Keratinocyte (primary cell): Measurements from ENCODE around the gene SON. TPM values are rescaled to one million over a fixed set of nuclear protein-coding genes. Genes with fewer than 3 reads are reported as not detected.

Source experiments
- DNase-seq: peaks from one replicate; pipeline ENCODE4 v3.0.0-alpha.2; 2011; ENCODE audit warnings: low read depth, missing footprints, low spot score
- FAIRE-seq: peaks from 2 replicates; lab custom pipeline; 2011; peaks lifted over from hg19 to GRCh38; lab: Jason Lieb, UNC
- H2AFZ ChIP-seq: 2 replicates; pipeline ENCODE4 v1.6.0; 2012; ENCODE audit warnings: low read length, control low read depth, inconsistent platforms; ENCODE audit not compliant: control insufficient read depth
- H3K27ac ChIP-seq: 2 replicates; pipeline ENCODE4 v1.5.1; 2011; ENCODE audit warnings: low read length; ENCODE audit not compliant: control insufficient read depth, insufficient read depth
- H3K27me3 ChIP-seq: 3 replicates; pipeline ENCODE4 v1.6.0; 2011; ENCODE audit warnings: low read length; ENCODE audit not compliant: control insufficient read depth, insufficient read depth; ENCODE audit errors: extremely low read depth
- H3K36me3 ChIP-seq, 2 experiments: 2 replicates in 1 of 2; 3 replicates in 1 of 2; pipeline ENCODE4 v1.5.1; 2011; ENCODE audit warnings: low read length in 2 of 2, mild to moderate bottlenecking in 1 of 2; ENCODE audit not compliant: control insufficient read depth in 2 of 2, insufficient read depth in 2 of 2; ENCODE audit errors: extremely low read depth in 1 of 2
- H3K4me1 ChIP-seq: 3 replicates; pipeline ENCODE4 v1.5.1; 2011; ENCODE audit warnings: low read length; ENCODE audit not compliant: control insufficient read depth, insufficient read depth; ENCODE audit errors: extremely low read depth
- H3K4me2 ChIP-seq: 3 replicates; pipeline ENCODE4 v1.6.0; 2011; ENCODE audit warnings: low read depth, low read length; ENCODE audit not compliant: control insufficient read depth, insufficient read depth; ENCODE audit errors: extremely low read depth
- H3K4me3 ChIP-seq, 3 experiments: fragments of 200-600 bp in 1 of 3; sonication (generic) in 1 of 3; 2 replicates in 2 of 3; 3 replicates in 1 of 3; pipeline ENCODE4 v1.5.1; 2011 to 2016; ENCODE audit warnings: low read length in 3 of 3, mild to moderate bottlenecking in 3 of 3, control low read depth in 2 of 3, inconsistent platforms in 1 of 3, low read depth in 1 of 3, mixed read lengths in 1 of 3, mixed run types in 1 of 3, moderate library complexity in 1 of 3; ENCODE audit not compliant: control insufficient read depth in 2 of 3, insufficient read depth in 2 of 3; ENCODE audit errors: extremely low read depth in 1 of 3
- H3K79me2 ChIP-seq: 2 replicates; pipeline ENCODE4 v1.6.0; 2012; ENCODE audit warnings: low read length; ENCODE audit not compliant: control insufficient read depth, insufficient read depth
- H3K9ac ChIP-seq: 3 replicates; pipeline ENCODE4 v1.6.0; 2011; ENCODE audit warnings: low read length; ENCODE audit not compliant: control insufficient read depth, insufficient read depth; ENCODE audit errors: extremely low read depth
- H3K9me1 ChIP-seq: 3 replicates; pipeline ENCODE4 v1.6.0; 2011; ENCODE audit warnings: low read length; ENCODE audit not compliant: control insufficient read depth, insufficient read depth; ENCODE audit errors: extremely low read depth
- H3K9me3 ChIP-seq: 2 replicates; pipeline ENCODE4 v1.5.1; 2012; ENCODE audit warnings: low read depth, low read length; ENCODE audit not compliant: control insufficient read depth
- H4K20me1 ChIP-seq: 3 replicates; pipeline ENCODE4 v1.6.0; 2011; ENCODE audit warnings: low read length; ENCODE audit not compliant: control insufficient read depth, insufficient read depth; ENCODE audit errors: extremely low read depth
- EZH2 ChIP-seq: IDR thresholded peaks from one replicate; pipeline ENCODE4 v1.6.1; 2012; ENCODE audit warnings: inconsistent platforms, mild to moderate bottlenecking, low read length, moderate library complexity
- dilution Hi-C: fragments of 300-500 bp; cut with MboI; formaldehyde crosslinking; loops from one replicate; pipeline ENCODE4 v1.7.0; 2020; ENCODE audit warnings: low sequenced_read_pairs; ENCODE audit not compliant: extremely low pct_ligation_motif_present
- polyA plus RNA-seq, 5 experiments: library from polyadenylated mRNA; depleted of rRNA in 3 of 5; stranded (reverse) in 3 of 5; stranded (forward) in 1 of 5; unstranded in 1 of 5; fragments of >200 nt; gene quantifications; 1 replicate in 1 of 5; 2 replicates in 3 of 5; 3 replicates in 1 of 5; pipeline versions ENCODE4 v1.2.1 to v1.2.3, GENCODE V29; 2011 to 2012; ENCODE audit warnings: missing spikeins in 2 of 5, low read depth in 1 of 5, low replicate concordance in 1 of 5
- TF ChIP-seq, protein P1 (sequence below), 3 experiments: IDR thresholded peaks in 1 of 3; conservative IDR thresholded peaks in 1 of 3; optimal IDR thresholded peaks in 1 of 3; 2 replicates in 2 of 3; 3 replicates in 1 of 3; pipeline versions ENCODE3 to v1.5.1; 2011; ENCODE audit warnings: low read length in 3 of 3, mild to moderate bottlenecking in 3 of 3, moderate library complexity in 2 of 3, control low read depth in 1 of 3, inconsistent platforms in 1 of 3; ENCODE audit not compliant: insufficient read depth in 2 of 3; ENCODE audit errors: extremely low read depth in 1 of 3

SON gene
- polyA plus RNA-seq, 1 donor (not counting 4 experiments of a cell fraction or from before 2014, with no cell fraction given): 96.0 TPM

DNA sequence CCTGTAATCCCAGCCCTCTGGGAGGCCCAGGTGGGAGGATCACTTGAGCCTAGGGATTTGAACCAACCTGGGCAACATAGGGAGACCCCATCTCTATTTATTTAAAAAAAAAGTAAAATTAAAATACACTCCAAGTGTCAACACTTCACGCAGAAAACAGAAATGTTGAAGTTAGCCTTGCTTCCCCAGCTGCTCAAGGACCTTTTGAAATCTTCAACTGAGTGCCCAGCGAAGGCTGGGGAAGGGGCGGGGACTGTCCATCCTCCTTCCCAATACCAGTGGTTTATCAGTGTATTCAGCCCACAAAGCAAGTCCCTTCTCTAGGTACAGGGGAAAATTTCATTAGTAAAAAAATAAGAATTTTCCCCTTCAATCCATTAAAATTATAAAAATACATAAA lies 49.1 kb upstream of the SON start:
- no peak for FAIRE-seq
- Histone ChIP-seq H3K9ac (no peak overlapping the region), H3K4me1 (peaks cover 4% of the 10 kb centered on the region), H2AFZ (no peak overlapping the region), H3K4me3 (no peak overlapping the region), H3K9me1 (no peaks in the 10 kb centered on the region), H3K27me3 (peaks cover 3% of the 10 kb centered on the region), H3K4me2 (no peak overlapping the region), H3K79me2 (no peaks in the 10 kb centered on the region), H3K27ac (no peak overlapping the region), H3K36me3 (no peaks in the 10 kb centered on the region), H4K20me1 (no peaks in the 10 kb centered on the region), H3K9me3 (no peaks in the 10 kb centered on the region)
- no peak for DNase-seq
- no peak for TF ChIP-seq EZH2
- TF ChIP-seq, protein P1, sequence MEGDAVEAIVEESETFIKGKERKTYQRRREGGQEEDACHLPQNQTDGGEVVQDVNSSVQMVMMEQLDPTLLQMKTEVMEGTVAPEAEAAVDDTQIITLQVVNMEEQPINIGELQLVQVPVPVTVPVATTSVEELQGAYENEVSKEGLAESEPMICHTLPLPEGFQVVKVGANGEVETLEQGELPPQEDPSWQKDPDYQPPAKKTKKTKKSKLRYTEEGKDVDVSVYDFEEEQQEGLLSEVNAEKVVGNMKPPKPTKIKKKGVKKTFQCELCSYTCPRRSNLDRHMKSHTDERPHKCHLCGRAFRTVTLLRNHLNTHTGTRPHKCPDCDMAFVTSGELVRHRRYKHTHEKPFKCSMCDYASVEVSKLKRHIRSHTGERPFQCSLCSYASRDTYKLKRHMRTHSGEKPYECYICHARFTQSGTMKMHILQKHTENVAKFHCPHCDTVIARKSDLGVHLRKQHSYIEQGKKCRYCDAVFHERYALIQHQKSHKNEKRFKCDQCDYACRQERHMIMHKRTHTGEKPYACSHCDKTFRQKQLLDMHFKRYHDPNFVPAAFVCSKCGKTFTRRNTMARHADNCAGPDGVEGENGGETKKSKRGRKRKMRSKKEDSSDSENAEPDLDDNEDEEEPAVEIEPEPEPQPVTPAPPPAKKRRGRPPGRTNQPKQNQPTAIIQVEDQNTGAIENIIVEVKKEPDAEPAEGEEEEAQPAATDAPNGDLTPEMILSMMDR (optimal IDR thresholded peaks at IDR 0.05 in 1 of 3, IDR thresholded peaks at IDR 0.05 in 1 of 3, conservative IDR thresholded peaks at IDR 0.05 in 1 of 3; ENCODE audit: extremely low read depth in 1 of 3, insufficient read depth in 2 of 3, low read length in 3 of 3): no peak
- dilution Hi-C loops: no loop called here

DNA sequence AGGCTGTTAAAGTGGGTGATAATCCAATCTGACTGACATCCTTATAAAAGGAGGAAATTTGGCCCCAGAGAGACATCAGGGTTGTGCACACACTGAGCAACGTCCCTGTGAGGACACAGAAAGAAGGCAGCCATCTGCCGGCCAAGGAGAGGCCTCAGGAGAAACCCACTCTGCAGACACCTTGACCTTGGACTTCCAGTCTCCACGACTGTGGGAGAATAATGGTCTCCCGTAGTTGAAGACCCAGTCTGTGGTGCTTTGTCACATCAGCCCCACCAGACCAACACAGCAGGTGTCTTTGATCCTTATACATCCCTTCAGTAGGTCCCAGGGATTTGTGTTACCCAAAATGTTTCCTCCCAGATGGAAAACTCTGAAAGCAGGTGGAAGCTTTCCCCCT lies 47.1 kb upstream of the SON start:
- no peak overlapping the region for H3K4me2 ChIP-seq
- no peaks in the 10 kb centered on the region for H3K79me2 ChIP-seq
- dilution Hi-C loops: no loop called here
- H3K36me3 ChIP-seq: no peaks in the 10 kb centered on the region
- H3K27me3 ChIP-seq: peaks cover 3% of the 10 kb centered on the region
- H3K4me1 ChIP-seq: peaks cover 4% of the 10 kb centered on the region
- H3K4me3 ChIP-seq: no peak overlapping the region
- TF ChIP-seq, protein P1 (optimal IDR thresholded peaks at IDR 0.05 in 1 of 3, IDR thresholded peaks at IDR 0.05 in 1 of 3, conservative IDR thresholded peaks at IDR 0.05 in 1 of 3; ENCODE audit: extremely low read depth in 1 of 3, insufficient read depth in 2 of 3, low read length in 3 of 3): no peak
- TF ChIP-seq EZH2: no peak
- H3K9me3 ChIP-seq: no peaks in the 10 kb centered on the region
- no peak overlapping the region for H2AFZ ChIP-seq
- FAIRE-seq (no peak), DNase-seq (no peak)
- H4K20me1 ChIP-seq: no peaks in the 10 kb centered on the region
- H3K27ac ChIP-seq: no peak overlapping the region
- H3K9ac ChIP-seq: no peak overlapping the region
- H3K9me1 ChIP-seq: no peaks in the 10 kb centered on the region
